K562 (cell line): Measurements from ENCODE around the gene NAP1L4. TPM values are rescaled to one million over a fixed set of nuclear protein-coding genes. Genes with fewer than 3 reads are reported as not detected.

Source experiments
- ATAC-seq: fragments of 200-7000 bp; cut with Tn5 transposase; 3 replicates; pipeline ENCODE4 v1.9.1; 2020; ENCODE audit warnings: moderate library complexity
- BruUV-seq: library from RNA; stranded (reverse); fragments of 400-500 nt; replicated peaks from 2 replicates; lab custom pipeline; 2021; lab: Mats Ljungman, UMichigan
- CTCF ChIA-PET: fragments of 300-600 bp; formaldehyde crosslinking; extraction: SDS; loops from one replicate; lab custom pipeline; 2021; ENCODE audit warnings: low intra/inter-chr PET ratio; lab: Yijun Ruan, JAX
- POLR2A ChIA-PET: fragments of 300-600, 350-650 bp; sonication (Branson Sonifier 250); formaldehyde crosslinking; extraction: SDS; loops from one replicate; lab custom pipeline; 2021; ENCODE audit warnings: antibody characterized with exemption, inconsistent platforms; lab: Yijun Ruan, JAX
- DNase-seq, 4 experiments: peaks; one replicate each; pipeline versions ENCODE4 v3.0.0 to v3.0.0-alpha.2; 2011 to 2018; ENCODE audit warnings: low spot score in 3 of 4, mixed read lengths in 3 of 4; ENCODE audit errors: extremely low read depth in 1 of 4
- FAIRE-seq: peaks from 2 replicates; lab custom pipeline; 2011; peaks lifted over from hg19 to GRCh38; lab: Jason Lieb, UNC
- H2AFZ ChIP-seq: 2 replicates; pipeline ENCODE4 v1.6.0; 2011; ENCODE audit warnings: low read depth, low read length, control low read depth, inconsistent platforms
- H3K27ac ChIP-seq: fragments of 200-600 bp; 3 replicates; pipeline ENCODE4 v1.8.0; 2011; ENCODE audit warnings: low read depth, mild to moderate bottlenecking, control low read depth, inconsistent platforms, low read length, moderate library complexity, mixed read lengths; ENCODE audit errors: extremely low read depth
- H3K27me3 ChIP-seq, 2 experiments: fragments of 300-600 bp in 1 of 2; 2 replicates in 1 of 2; 3 replicates in 1 of 2; pipeline versions ENCODE4 v1.6.0 to v1.8.0; 2011; ENCODE audit warnings: inconsistent platforms in 2 of 2, low read length in 2 of 2, mild to moderate bottlenecking in 1 of 2, mixed read lengths in 1 of 2, moderate library complexity in 1 of 2; ENCODE audit not compliant: control insufficient read depth in 2 of 2, insufficient read depth in 2 of 2
- H3K36me3 ChIP-seq: fragments of 300-600 bp; 3 replicates; pipeline ENCODE4 v1.8.0; 2011; ENCODE audit warnings: mild to moderate bottlenecking, low read length, inconsistent platforms; ENCODE audit not compliant: control insufficient read depth, insufficient read depth
- H3K4me1 ChIP-seq, 2 experiments: fragments of 200-600 bp in 1 of 2; replicated peaks in 1 of 2; 2 replicates in 1 of 2; 3 replicates in 1 of 2; pipeline versions ENCODE4 v1.5.1 to v1.8.0; 2011; ENCODE audit warnings: inconsistent platforms in 2 of 2, low read length in 2 of 2, mild to moderate bottlenecking in 1 of 2, mixed read lengths in 1 of 2, moderate library complexity in 1 of 2; ENCODE audit not compliant: control insufficient read depth in 2 of 2, insufficient read depth in 2 of 2
- H3K4me2 ChIP-seq: 2 replicates; pipeline ENCODE4 v1.6.1; 2011; ENCODE audit warnings: low read length, control low read depth, inconsistent platforms, mixed read lengths; ENCODE audit not compliant: insufficient read depth
- H3K4me3 ChIP-seq: fragments of 200-600 bp; sonication (generic), shearing (Covaris generic); 2 replicates; pipeline ENCODE4 v1.5.1; 2016; ENCODE audit warnings: control low read depth, inconsistent platforms
- H3K79me2 ChIP-seq: fragments of 200-600 bp; 3 replicates; pipeline ENCODE4 v1.8.0; 2011; ENCODE audit warnings: low read length, inconsistent platforms; ENCODE audit not compliant: control insufficient read depth, insufficient read depth
- H3K9ac ChIP-seq, 2 experiments: 2 replicates each; pipeline versions ENCODE4 v1.6.0 to v1.6.1; 2011; ENCODE audit warnings: low read depth in 2 of 2, low read length in 2 of 2, control low read depth in 1 of 2, inconsistent platforms in 1 of 2, mild to moderate bottlenecking in 1 of 2, mixed read lengths in 1 of 2; ENCODE audit not compliant: insufficient read depth in 1 of 2
- H3K9me1 ChIP-seq: one replicate; pipeline ENCODE4 v1.6.0; 2011; ENCODE audit warnings: inconsistent platforms, mild to moderate bottlenecking, low read length, moderate library complexity; ENCODE audit not compliant: control insufficient read depth, insufficient read depth
- H3K9me3 ChIP-seq: replicated peaks from 2 replicates; pipeline ENCODE4 v1.5.1; 2011; ENCODE audit warnings: low read depth, low read length, inconsistent platforms; ENCODE audit not compliant: control insufficient read depth, insufficient read depth
- H4K20me1 ChIP-seq: replicated peaks from 2 replicates; pipeline ENCODE4 v1.6.1; 2011; ENCODE audit warnings: low read length, inconsistent platforms, mixed read lengths; ENCODE audit not compliant: control insufficient read depth, insufficient read depth
- AFF1 ChIP-seq, 2 experiments: fragments of 450-650 bp; IDR thresholded peaks; 2 replicates each; pipeline ENCODE4 v1.6.1; 2018; ENCODE audit warnings: mild to moderate bottlenecking in 2 of 2, low read depth in 1 of 2; ENCODE audit not compliant: partially characterized antibody in 2 of 2
- GABPB1 ChIP-seq: sonication (generic); formaldehyde crosslinking; IDR thresholded peaks from 2 replicates; pipeline ENCODE4 v1.8.0; 2022; ENCODE audit warnings: mild to moderate bottlenecking, missing genetic modification reagents
- POLR2G ChIP-seq: fragments of 200-400 bp; formaldehyde crosslinking; IDR thresholded peaks from 2 replicates; pipeline ENCODE4 v1.6.1; 2017; ENCODE audit warnings: low read depth, mild to moderate bottlenecking, antibody characterized with exemption, low read length, moderate library complexity
- RBFOX2 ChIP-seq: fragments of 200-400 bp; formaldehyde crosslinking; IDR thresholded peaks from 2 replicates; pipeline ENCODE4 v1.6.1; 2017; ENCODE audit warnings: low read depth, mild to moderate bottlenecking, low read length, moderate library complexity
- SLC30A9 ChIP-seq: fragments of 250-450 bp; sonication (Bioruptor Pico); IDR thresholded peaks from 2 replicates; pipeline ENCODE4 v1.8.0; 2022; ENCODE audit warnings: mild to moderate bottlenecking, moderate library complexity
- ZBTB1 ChIP-seq: sonication (generic); formaldehyde crosslinking; IDR thresholded peaks from 2 replicates; pipeline ENCODE4 v1.8.1; 2023; ENCODE audit warnings: missing genetic modification reagents, low read depth, mild to moderate bottlenecking, borderline replicate concordance
- WGBS: fragments of 100-300 bp; shearing (Covaris generic); methylation state at CpG from one replicate; pipeline ENCODE4 v1.1.6; 2016; ENCODE audit warnings: low coverage, mixed read lengths; ENCODE audit not compliant: insufficient coverage; ENCODE audit errors: missing lambda C conversion rate; 5-methylcytosine and 5-hydroxymethylcytosine counted together
- in situ Hi-C: fragments of 300-500 bp; cut with MboI; formaldehyde crosslinking; loops from 4 replicates; pipeline ENCODE4 v1.15.0; 2018; ENCODE audit warnings: inconsistent platforms, mixed read lengths
- intact Hi-C: fragments of 100-400 bp; cut with micrococcal nuclease; formaldehyde crosslinking; loops from 2 replicates; pipeline ENCODE4 v1.14.2; 2022
- polyA plus RNA-seq, 8 experiments: library from polyadenylated mRNA; depleted of rRNA in 4 of 8; stranded (reverse) in 5 of 8; unstranded in 3 of 8; fragments of >200 nt; fragmentation: Nextera tagmentation in 2 of 8; fragmentation: Illumina TruSeq in 1 of 8; extraction: Ambion mirVana in 2 of 8; extraction: Trizol in 1 of 8; gene quantifications; 2 replicates each; pipeline versions ENCODE4 v1.2.1 to v1.2.3, GENCODE V29; 2011 to 2014; ENCODE audit warnings: inconsistent platforms in 1 of 8, missing spikeins in 1 of 8
- total RNA-seq, 7 experiments: library from RNA; depleted of rRNA in 6 of 7; stranded (reverse); fragments of >200 nt in 6 of 7; fragmentation: Illumina TruSeq in 2 of 7; extraction: Trizol in 2 of 7; gene quantifications; 2 replicates each; pipeline versions ENCODE4 v1.2.1 to v1.2.3, GENCODE V29; 2011 to 2021; ENCODE audit warnings: low replicate concordance in 1 of 7

NAP1L4 gene
- total and polyA plus RNA-seq, 9 of the 15 experiments (the other 6 are each of a cell fraction or from before 2014, with no cell fraction given) = 34.1 to 237 (median 179) TPM

DNA sequence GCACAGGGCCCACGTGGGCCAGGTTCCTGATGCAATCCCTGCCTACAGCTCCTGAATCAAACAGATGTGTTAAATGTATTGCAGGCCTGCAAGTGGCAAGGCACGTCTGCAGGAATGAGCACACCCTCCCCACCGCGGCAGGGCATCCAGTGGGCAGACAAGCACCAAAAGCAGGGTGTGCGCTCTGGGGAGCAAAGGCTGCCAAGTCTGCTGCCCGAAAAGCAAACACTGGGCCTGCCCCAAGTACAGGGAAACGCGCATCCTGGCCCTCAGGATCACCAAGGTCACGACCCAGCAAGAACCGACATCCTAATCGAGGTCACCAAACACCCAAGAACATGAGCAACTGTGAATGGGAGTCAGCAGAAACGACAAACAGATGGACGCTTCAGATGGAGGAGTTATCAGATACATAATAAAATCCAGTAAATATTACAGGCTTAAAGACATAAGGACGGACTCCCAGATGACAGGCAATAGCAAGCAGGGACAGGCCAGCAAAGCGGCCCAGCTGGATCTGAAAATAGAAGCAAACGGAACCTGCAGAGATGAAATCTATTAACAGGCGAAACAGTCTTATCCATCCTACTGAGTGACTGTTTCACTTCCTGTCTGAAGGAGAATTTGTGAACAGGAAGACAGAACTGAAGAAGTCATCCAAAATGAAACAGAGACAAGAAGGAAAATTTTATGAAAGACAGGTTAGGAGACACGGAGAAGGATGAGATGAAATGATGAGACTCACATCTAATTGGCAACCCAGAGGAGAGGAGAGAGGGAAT, 38.4 kb upstream of the NAP1L4 start:
- no peak for DNase-seq
- in situ Hi-C loops = no loop called here
- H2AFZ ChIP-seq = no peak overlapping the region
- H3K4me1 ChIP-seq = peaks cover 0 to 3% of the 10 kb centered on the region in 2 experiments; a peak in 1 of 5 replicates
- 80% methylated on average over 18 of the region's 18 CpGs for WGBS
- CTCF ChIA-PET = no interaction called here
- H3K9me1 ChIP-seq = no peaks in the 10 kb centered on the region
- TF ChIP-seq ZBTB1 (no peak), GABPB1 (no peak), RBFOX2 (0 out of 2 replicates have a peak, but pooled peaks have one; percentile 16), POLR2G (peak; percentile 30; the same call in 1 of the 2 replicates), SLC30A9 (CRISPR knock-in tag) (no peak), AFF1 (IDR thresholded peaks at IDR 0.05; ENCODE audit: low read depth in 1 of 2, partially characterized antibody in 2 of 2) (no peak)
- TF ChIP-seq, all 486 proteins: peak for 2
- Histone ChIP-seq H4K20me1 (no peaks in the 10 kb centered on the region; the same call in 1 of the 2 replicates), H3K9ac (peak overlapping the region in 1 of 2 experiments; percentile 50; a peak in 1 of 4 replicates), H3K27ac (no peak overlapping the region), H3K4me2 (no peak overlapping the region), H3K4me3 (no peak overlapping the region), H3K9me3 (no peaks in the 10 kb centered on the region), H3K36me3 (peaks cover 69% of the 10 kb centered on the region), H3K27me3 (no peaks in the 10 kb centered on the region), H3K79me2 (no peaks in the 10 kb centered on the region)
- FAIRE-seq = no peak
- ATAC-seq = no peak
- BruUV-seq = no TSS peak
- intact Hi-C loops = no loop called here
- POLR2A ChIA-PET = interaction anchor here (0.7 to 0.9 kb wide), 2 partner anchors 9 to 20 kb away, joined by 3 read pairs; no protein-coding TSS in a partner anchor
